OCI-LY1 (cell line): ENCODE measurements around the gene CELSR1.

Experiments
- H2AFZ ChIP-seq: fragments of 200-600 bp; sonication (generic), shearing (Covaris generic); 2 replicates; pipeline ENCODE4 v1.6.0; 2014; ENCODE audit warnings: antibody characterized with exemption, mild to moderate bottlenecking, low read length
- H3F3A ChIP-seq: fragments of 200-600 bp; sonication (generic), shearing (Covaris generic); 2 replicates; pipeline ENCODE4 v1.6.0; 2014; ENCODE audit warnings: mild to moderate bottlenecking, antibody characterized with exemption, low read length, moderate library complexity; ENCODE audit not compliant: insufficient read depth
- H3K27ac ChIP-seq: fragments of 200-600 bp; sonication (generic); 2 replicates; pipeline ENCODE4 v1.5.1; 2014; ENCODE audit warnings: low read length, mixed run types, mild to moderate bottlenecking, low read depth; ENCODE audit not compliant: poor library complexity, severe bottlenecking
- H3K27me3 ChIP-seq: fragments of 200-600 bp; sonication (generic); 2 replicates; pipeline ENCODE4 v1.6.0; 2014; ENCODE audit warnings: antibody characterized with exemption, mild to moderate bottlenecking, low read length, moderate library complexity; ENCODE audit not compliant: insufficient read depth
- H3K36me3 ChIP-seq: fragments of 200-600 bp; sonication (generic); 2 replicates; pipeline ENCODE4 v1.6.1; 2014; ENCODE audit warnings: mild to moderate bottlenecking, antibody characterized with exemption, low read length, moderate library complexity, mixed read lengths; ENCODE audit not compliant: insufficient read depth
- H3K4me1 ChIP-seq: fragments of 200-600 bp; sonication (generic); 2 replicates; pipeline ENCODE4 v1.5.1; 2014; ENCODE audit warnings: mild to moderate bottlenecking, low read length, moderate library complexity; ENCODE audit not compliant: insufficient read depth, severe bottlenecking
- H3K4me2 ChIP-seq: fragments of 200-600 bp; sonication (generic), shearing (Covaris generic); 2 replicates; pipeline ENCODE4 v1.6.1; 2014; ENCODE audit warnings: low read length
- H3K4me3 ChIP-seq: fragments of 200-600 bp; sonication (generic); 2 replicates; pipeline ENCODE4 v1.5.1; 2014; ENCODE audit warnings: low read length, low read depth, mild to moderate bottlenecking, mixed read lengths; ENCODE audit not compliant: poor library complexity, severe bottlenecking
- H3K79me2 ChIP-seq: fragments of 200-600 bp; shearing (Covaris generic); 2 replicates; pipeline ENCODE4 v1.6.1; 2016; ENCODE audit warnings: mixed run types, low read length, mixed read lengths; ENCODE audit not compliant: insufficient read depth
- H3K9ac ChIP-seq: fragments of 200-600 bp; sonication (generic), shearing (Covaris generic); 2 replicates; pipeline ENCODE4 v1.6.1; 2014; ENCODE audit warnings: mild to moderate bottlenecking, low read length, mixed read lengths
- H3K9me2 ChIP-seq: fragments of 200-600 bp; sonication (generic), shearing (Covaris generic); 2 replicates; pipeline ENCODE4 v1.6.1; 2014; ENCODE audit warnings: low read depth, mild to moderate bottlenecking, low read length, mixed read lengths
- H3K9me3 ChIP-seq: fragments of 200-600 bp; shearing (Covaris generic); 2 replicates; pipeline ENCODE4 v1.6.1; 2014; ENCODE audit warnings: low read length, mixed read lengths
- H4K20me1 ChIP-seq: fragments of 200-600 bp; sonication (generic), shearing (Covaris generic); 2 replicates; pipeline ENCODE4 v1.6.0; 2016; ENCODE audit warnings: mild to moderate bottlenecking, low read length; ENCODE audit not compliant: insufficient read depth
- CTCF ChIP-seq: fragments of 200-600 bp; sonication (generic), shearing (Covaris generic); IDR thresholded peaks from 2 replicates; pipeline ENCODE4 v1.5.1; 2017; ENCODE audit warnings: mild to moderate bottlenecking, antibody characterized with exemption, low read length, moderate library complexity, mixed read lengths
- EZH2 ChIP-seq: fragments of 200-600 bp; sonication (generic), shearing (Covaris generic); IDR thresholded peaks from 2 replicates; pipeline ENCODE4 v1.8.0; 2017; ENCODE audit warnings: borderline replicate concordance, mixed run types, mild to moderate bottlenecking, antibody characterized with exemption, low read length, moderate library complexity, mixed read lengths

The CELSR1 gene

GRCh38 chr22:46351131-46351735 is 186.2 kb downstream of the CELSR1 start:
- TF ChIP-seq CTCF = no peak
- TF ChIP-seq EZH2 = no peak
- H3K9me2 ChIP-seq = no peaks in the 10 kb centered on the region
- no peak overlapping the region for H3K4me2 ChIP-seq

GRCh38 chr22:46350646-46351045 is 186.8 kb downstream of the CELSR1 start:
- Histone ChIP-seq H2AFZ (no peak overlapping the region), H3K4me2 (no peak overlapping the region), H3K9me3 (no peaks in the 10 kb centered on the region), H3K27ac (no peak overlapping the region), H3K27me3 (no peaks in the 10 kb centered on the region), H4K20me1 (no peaks in the 10 kb centered on the region), H3K4me3 (no peak overlapping the region), H3K36me3 (peaks cover 96% of the 10 kb centered on the region), H3F3A (no peaks in the 10 kb centered on the region), H3K79me2 (no peaks in the 10 kb centered on the region), H3K4me1 (peaks cover 11% of the 10 kb centered on the region), H3K9ac (no peak overlapping the region), H3K9me2 (no peaks in the 10 kb centered on the region)
- TF ChIP-seq CTCF (no peak), EZH2 (no peak)

More at GRCh38 chr22:46351131-46351735, 186.2 kb downstream of the CELSR1 start:
- Histone ChIP-seq H3K9ac (no peak overlapping the region), H3K4me1 (peaks cover 11% of the 10 kb centered on the region), H3K4me3 (no peak overlapping the region), H3K27me3 (no peaks in the 10 kb centered on the region), H3K9me3 (no peaks in the 10 kb centered on the region), H3K36me3 (peaks cover 96% of the 10 kb centered on the region), H3F3A (no peaks in the 10 kb centered on the region), H2AFZ (no peak overlapping the region), H4K20me1 (no peaks in the 10 kb centered on the region), H3K27ac (no peak overlapping the region), H3K79me2 (no peaks in the 10 kb centered on the region)

GRCh38 chr22:46350121-46350520 is 187.3 kb downstream of the CELSR1 start:
- Histone ChIP-seq H3K9ac (no peak overlapping the region), H4K20me1 (no peaks in the 10 kb centered on the region), H3K9me3 (no peaks in the 10 kb centered on the region), H3K27me3 (no peaks in the 10 kb centered on the region), H3K4me1 (peaks cover 11% of the 10 kb centered on the region), H3K4me2 (no peak overlapping the region), H3K9me2 (no peaks in the 10 kb centered on the region), H3F3A (no peaks in the 10 kb centered on the region), H3K36me3 (peaks cover 98% of the 10 kb centered on the region), H3K4me3 (no peak overlapping the region), H3K27ac (no peak overlapping the region), H3K79me2 (no peaks in the 10 kb centered on the region), H2AFZ (no peak overlapping the region)
- no peak for TF ChIP-seq CTCF
- TF ChIP-seq EZH2 = no peak
